ENCODE results near the gene DCP2.
"Not testable (repeated sequence)": the region's sequence is repeated elsewhere in the genome, so short reads cannot be mapped to it uniquely, and the experiment has no call there.

DCP2 gene

DNA sequence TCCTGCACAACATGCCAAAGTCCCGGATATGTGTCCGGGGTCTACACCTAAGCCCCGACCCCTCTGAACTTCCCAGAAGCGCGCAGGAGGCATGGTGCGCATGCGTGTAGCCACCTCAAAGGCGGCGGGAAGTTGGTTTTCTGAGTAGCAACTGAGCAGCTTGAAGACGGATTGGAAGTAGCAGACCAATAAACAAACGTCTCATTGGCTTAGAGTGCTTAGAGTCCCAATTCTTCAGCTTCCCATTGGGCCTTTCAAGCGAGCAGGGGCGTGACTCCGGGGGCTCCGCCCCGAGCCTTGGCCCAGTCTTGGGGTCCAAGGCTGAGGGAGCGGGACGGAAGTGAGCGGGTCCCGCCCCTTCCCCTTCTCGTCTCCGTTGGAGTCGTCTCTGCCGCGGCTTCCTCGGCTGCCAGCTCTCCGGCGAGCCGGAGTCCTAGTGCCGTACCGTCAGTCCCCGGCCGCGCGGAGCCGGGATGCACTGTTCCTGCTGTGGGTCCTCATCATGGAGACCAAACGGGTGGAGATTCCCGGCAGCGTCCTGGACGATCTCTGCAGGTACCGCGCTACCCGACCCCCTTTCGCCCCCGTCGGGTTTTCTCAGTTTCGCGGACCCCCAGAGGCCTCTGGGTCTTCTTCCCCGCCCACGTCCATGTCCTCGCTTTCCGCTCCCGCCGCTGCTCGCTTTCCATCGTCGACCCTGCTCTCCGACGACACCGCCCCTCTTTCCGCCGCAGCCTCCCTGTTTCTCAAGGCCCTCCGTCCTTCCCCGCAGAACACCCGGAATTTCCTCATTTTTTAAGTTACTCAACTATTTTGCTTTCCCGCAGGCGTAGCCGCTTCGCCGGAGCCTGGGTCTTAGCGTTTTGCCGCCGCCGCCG, at the start of gene DCP2:
Gene DCP2, plus strand, starts transcription at position 367 of the 878 bp plus-strand sequence. Its CDS starts 136 bp downstream, at position 503.
- peak; percentile 99 for DNase-seq (ENCODE audit: low read depth)

DNA sequence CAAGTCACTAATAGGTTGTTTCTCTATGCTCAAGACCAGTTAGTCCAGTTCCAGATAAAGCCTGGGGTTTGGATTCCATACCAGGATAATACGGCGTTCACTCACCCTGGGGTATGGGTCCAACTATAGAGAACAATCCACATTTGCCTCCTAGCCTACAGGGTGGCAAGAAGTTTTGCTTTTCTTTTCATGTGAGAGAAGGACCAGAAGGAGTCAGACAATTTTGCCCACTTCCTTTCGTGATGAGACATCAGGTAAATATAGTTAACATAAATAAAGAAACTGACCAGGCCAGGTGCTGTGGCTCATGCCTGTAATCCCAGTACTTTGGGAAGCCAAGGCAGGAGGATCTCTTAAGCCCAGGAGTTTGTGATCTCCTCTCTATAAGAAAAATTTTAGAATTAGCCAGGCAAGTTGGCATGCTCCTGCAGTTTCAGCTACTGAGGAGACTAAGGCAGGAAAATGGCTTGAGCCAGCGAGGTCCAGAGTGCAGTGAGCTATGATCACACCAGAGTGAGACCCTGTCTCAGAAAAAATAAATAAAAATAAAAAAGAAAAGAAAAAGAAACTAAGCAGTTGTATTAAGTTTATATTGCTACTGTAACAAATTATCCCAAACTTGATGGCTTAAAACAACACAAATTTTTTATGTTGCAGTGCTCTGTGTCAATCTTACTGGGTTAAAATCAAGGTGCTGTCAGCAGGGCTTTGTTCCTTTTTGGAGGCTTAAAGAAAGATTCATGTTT, 47.1 kb upstream of the DCP2 start:
- DNase-seq (ENCODE audit: low read depth): no peak

DNA sequence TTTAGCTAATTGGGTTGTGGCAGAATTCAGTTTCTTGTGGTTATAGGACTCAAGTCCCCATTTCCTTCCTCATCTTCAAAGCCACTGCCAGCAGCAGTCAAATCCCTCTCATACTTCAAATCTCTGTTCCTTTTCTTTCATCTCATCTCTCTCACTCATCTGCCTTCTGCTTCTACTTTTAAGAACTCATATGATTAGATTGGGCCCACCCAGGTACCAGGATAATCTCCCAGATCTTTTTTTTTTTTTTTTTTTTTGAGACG, 46.6 kb upstream of the DCP2 start:
- no peak for DNase-seq (ENCODE audit: low read depth)

DNA sequence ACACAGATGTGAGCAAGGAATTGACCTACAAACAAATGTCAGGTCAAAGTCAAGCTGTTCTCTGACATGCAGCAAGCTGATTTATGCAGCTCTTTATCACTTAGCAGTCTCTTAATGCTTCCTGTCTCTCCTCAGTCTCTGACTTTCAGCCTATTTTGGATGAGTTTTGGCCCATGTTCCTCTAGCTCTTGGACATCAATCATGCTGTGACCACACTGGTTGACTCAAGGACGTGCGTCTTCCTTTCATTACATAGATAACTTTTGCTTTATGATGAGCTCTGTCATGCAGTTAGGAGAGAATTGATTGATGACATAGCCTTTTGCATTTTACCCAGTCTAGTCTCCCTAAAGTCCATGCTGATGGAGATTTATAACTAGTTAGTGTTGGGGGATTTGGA, 45.1 kb upstream of the DCP2 start:
- no peak for DNase-seq (ENCODE audit: low read depth)

DNA sequence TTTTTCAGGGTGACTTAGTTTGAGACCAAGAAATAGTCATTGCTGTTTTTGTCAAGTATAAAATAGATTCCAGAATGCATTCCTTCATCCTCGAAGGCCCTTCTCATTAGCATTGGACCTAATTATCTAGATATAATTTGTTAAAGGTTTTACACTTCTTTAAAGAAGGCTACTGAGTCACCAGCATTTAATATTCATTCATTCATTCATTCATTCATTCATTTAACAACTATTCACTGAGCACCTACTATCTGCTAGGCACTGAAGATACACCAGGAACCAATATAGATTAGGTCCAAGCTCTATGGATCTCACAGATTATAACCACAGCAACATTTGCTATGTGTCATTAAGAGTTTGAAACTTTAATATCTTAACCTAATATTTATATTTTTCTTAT, 43.5 kb upstream of the DCP2 start:
- DNase-seq (ENCODE audit: low read depth): no peak

DNA sequence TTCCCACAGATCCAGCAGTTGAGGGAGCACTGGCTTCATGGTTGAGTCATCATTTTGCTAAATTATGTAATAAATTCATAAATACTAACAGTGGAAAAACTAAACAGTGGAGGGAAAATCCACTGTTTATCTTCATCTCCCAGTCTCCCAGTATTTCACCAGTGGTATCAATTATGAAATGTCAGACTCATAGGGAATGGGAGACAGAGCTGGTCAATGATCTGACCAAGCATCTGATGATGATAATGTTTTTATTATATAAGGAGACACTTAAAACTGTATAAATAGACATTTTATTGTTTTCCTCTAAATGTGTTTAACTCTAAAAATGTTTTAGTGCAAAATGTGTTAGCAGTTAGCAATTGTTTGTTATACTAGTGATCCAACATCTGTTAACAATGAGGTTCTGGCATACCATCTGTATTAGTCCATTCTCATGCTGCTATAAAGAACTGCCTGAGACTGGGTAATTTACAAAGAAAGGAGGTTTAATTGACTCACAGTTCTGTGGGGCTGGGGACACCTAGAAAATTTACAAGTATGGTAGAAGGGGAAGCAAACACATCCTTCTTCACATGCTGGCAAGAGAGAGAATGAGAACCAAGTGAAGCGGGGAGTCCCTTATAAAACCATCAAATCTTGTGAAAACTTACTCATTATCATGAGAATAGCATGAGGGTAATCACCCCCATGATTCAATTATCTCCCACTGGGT, 42.8 kb upstream of the DCP2 start:
- peak; percentile 71 for DNase-seq (ENCODE audit: low read depth)

DNA sequence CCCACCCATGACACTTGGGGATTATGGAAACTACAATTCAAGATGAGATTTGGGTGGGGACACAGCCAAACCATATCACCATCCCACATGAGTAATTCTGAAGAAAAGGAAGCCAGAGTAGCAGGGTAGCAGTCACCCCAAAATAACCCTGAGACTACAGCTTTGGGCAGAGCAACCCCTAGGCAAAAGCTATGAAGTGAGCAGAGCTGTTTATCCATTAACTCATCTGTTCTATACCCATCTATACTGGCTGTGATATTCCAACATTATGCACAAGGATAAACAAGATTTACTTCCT, 42.3 kb upstream of the DCP2 start:
- no peak for DNase-seq (ENCODE audit: low read depth)

DNA sequence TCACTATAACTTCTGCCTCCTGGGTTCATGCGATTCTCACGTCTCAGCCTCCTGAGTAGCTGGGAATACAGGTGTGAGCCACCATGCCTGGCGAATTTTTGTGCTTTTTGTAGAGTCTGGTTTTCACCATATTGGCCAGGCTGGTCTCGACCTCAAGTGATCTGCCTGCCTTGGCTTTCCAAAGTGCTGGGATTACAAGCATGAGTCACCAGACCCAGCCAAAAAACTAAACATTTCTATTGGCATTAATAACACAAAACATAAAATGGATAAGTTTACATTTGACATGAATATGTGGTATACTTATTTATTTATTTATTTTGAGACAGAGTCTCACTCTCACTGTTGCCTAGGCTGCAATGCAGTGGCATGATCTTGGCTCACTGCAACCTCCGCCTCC, 40.9 kb upstream of the DCP2 start:
- DNase-seq (ENCODE audit: low read depth): peak; percentile 56

DNA sequence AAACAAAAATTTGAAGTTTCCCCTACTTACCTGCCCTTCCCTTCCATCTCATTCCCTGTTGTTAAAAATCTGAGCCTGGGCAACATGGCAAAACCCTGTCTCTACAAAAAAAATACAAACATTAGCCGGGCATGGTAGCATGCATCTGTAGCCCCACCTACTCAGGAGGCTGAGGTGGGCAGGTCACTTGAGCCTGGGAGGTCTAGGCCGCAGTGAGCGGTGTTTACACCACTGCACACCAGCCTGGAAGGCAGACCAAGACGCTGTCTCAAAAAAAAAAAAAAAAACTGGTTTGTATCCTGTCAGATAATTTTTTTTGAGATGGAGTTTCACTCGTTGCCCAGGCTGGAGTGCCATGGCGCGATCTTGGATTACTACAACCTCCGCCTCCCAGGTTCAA, 38.3 kb upstream of the DCP2 start:
- no peak for DNase-seq (ENCODE audit: low read depth)

DNA sequence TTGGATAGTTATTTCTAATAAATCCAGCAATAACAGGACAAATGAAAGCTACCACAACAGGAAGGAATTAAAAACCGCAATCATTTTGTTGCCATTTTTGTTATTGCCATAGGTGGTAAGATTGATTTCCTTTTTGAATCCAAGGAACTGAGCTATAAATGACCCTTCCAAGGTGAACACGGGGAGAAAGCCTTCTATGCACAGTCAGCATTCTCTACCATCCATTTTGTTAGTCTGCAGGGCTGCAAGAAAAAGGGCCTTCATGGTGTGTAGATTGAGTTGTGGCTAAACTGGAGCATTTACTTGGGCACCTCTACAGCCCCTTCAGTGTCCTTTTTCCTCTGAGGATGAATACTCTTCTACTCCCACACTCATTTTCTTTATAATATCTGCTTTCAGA, 35.9 kb upstream of the DCP2 start:
- DNase-seq (ENCODE audit: low read depth): no peak

DNA sequence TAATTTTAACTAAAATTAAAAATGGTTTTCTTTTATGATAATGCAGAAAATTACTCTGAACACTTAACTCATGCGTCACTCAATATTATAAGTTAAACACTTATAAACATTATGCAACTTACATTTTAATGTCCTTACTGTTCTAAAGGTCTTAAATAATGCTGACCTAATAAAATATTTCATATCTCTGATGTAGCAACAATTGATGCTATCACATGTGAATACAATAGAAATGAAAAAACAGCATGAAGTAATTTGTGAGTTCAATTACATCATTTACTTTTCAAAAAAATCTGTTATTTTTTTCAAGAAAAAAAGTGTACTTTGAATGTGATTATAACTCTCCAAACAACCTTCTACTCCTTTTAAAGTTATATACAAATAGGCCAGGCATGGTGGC, 28.1 kb upstream of the DCP2 start:
- DNase-seq (ENCODE audit: low read depth): no peak

DNA sequence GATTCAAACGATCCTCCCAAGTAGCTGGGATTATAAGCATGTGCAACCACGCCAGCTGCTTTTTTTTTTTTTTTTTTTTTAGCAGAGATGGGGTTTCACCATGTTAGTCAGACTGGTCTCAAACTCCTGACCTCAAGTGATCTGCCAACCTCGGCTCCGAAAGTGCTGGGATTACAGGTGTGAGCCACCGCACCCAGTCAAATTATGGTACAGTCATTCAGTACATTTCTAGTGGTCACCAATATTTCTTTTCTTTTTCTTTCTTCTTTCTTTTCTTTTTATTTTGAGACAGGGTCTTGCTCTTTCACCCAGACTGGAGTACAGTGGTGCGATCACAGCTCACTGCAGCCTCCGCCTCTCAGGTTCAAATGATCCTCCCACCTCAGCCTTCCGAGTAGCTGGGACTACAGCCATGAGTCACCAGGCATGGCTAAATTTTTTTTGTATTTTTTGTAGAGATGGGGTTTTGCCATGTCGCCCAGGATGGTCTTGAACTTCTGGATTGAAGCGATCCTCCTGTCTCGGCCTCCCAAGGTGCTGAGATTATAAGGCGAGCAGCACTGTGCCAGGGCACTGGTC, 25.4 kb upstream of the DCP2 start:
- no peak for DNase-seq (ENCODE audit: low read depth)

DNA sequence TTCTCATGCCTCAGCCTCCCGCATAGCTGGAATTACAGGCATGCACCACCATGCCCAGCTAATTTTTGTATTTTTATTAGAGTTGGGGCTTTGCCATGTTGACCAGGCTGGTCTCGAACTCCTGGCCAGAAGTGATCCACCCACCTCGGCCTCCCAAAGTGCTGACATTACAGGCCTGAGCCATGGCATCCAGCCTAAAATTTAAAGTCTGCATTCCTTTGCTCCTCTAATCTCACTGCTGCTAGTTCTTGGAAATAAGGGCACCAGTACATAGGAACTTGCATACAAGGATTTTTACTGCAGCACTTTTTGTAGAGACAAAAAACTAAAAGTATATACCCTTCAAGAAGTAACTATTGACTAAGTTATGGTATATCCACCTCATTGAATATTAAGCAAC, 20.0 kb upstream of the DCP2 start:
- no peak for DNase-seq (ENCODE audit: low read depth)

DNA sequence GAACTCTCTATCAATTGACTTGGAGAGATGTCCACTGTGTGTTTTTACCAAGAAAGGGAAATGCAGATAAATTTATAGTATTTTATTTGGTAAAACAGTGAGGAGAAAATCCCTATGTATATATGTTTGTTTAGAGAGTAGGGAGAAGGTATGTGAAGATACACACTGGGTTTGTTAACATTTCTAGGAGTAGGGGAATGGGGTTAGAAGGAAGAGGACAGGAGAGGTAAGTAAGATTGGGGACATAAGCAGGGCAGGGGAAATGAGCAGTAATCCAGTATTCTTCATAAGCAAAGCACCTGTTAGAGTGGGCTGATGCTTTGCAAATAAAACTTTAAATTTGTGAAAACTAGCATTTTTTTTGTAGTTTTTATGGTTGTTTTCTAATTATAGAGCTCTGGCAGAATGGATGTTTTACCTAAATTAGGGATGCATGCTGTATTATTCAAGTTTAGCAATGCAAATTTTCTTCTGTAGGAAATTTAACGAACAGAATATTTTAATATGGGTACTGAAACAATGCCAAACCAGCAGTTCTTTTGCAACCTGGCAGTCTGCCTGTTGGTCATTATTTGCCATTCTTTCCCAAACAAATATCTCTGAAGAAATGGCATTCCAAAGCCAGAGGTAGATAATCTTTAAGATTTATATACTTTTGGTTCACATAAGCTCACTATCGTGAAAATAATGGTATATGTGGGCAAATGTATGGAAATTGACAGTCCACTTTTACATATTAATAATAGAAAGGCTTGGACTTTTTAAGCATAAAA, 19.4 kb upstream of the DCP2 start:
- DNase-seq (ENCODE audit: low read depth): peak; percentile 69

DNA sequence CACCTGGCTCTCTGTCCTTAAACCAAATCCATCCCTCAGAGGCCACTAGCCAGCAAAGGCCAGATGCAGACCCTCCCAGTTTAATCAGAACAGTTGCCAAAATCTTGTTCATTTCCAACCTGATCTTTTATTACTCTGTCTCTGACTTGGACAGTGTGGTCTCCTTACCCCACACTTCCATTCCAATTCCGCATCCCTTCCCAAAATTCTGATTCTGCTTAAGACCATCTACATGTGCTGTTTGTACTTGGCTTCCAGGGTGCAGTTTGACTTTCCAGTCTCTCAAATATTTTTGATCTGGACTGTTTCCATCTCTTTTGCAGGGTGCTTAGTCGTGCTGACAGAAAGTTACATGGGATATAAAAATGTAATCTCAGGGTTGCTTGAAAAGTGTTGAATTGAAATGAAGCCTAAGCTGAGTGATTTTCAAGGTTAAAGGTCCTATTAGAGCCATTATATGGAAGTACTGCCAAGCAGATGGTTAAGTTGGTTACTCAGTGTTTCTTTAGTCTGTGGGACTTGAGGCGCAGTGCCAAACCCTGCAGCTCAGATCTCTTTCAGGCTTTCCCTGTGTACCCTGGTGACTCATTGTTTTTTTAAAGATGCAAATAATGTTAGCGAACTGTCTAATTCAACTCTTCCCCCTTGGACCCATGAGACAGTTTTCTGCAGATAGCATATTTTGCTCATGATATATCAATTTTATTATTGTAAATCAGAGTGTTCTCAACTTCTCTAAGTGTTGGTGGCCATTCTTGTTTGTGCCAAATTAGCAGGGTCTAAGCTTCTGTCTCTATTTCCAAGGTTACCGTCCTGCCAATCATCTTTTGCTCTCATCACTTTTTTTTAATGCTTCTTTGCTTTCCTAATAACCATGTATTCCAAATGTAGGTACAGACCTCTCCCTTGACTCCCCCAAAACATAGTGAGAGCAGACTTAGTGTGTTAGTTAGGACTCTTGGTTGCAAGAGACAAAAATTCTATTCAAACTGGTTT, 18.2 kb upstream of the DCP2 start:
- DNase-seq (ENCODE audit: low read depth): peak; percentile 95

DNA sequence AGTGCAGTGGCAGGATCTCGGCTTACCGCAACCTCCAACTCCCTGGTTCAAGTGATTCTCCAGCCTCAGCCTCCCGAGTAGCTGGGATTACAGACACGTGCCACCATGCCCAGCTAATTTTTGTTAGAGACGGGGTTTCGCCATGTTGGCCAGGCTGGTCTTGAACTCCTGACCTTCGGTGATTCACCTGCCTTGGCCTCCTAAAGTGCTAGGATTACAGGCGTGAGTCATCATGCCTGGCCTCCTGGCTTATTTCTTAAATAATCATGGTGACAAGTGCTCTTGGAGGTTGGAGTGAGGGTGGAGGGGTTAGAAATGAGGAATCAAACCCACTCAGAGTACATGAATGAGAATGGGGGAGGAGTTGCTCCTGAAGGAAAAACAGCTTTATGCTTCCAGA, 16.7 kb upstream of the DCP2 start:
- peak; percentile 49 for DNase-seq (ENCODE audit: low read depth)

DNA sequence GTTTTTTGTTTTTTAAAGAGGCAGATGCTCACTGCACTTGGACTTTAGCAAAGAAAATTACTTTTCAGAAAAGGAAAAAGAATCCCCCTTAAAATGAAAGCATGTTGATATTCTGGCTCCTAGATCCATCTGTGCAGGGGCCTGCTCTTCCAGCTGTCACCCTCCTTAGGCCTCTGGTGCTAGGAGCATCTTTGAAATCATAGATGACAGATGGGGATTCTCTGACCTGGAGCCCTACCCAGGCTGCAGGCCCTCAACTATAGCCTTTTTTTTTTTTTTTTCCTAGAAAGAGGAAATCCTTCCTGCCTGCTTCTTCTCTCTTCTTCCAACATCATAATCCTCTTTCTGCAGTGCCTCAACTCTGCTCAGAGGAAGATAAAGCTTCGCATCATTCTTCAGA, 16.3 kb upstream of the DCP2 start:
- DNase-seq (ENCODE audit: low read depth): no peak

DNA sequence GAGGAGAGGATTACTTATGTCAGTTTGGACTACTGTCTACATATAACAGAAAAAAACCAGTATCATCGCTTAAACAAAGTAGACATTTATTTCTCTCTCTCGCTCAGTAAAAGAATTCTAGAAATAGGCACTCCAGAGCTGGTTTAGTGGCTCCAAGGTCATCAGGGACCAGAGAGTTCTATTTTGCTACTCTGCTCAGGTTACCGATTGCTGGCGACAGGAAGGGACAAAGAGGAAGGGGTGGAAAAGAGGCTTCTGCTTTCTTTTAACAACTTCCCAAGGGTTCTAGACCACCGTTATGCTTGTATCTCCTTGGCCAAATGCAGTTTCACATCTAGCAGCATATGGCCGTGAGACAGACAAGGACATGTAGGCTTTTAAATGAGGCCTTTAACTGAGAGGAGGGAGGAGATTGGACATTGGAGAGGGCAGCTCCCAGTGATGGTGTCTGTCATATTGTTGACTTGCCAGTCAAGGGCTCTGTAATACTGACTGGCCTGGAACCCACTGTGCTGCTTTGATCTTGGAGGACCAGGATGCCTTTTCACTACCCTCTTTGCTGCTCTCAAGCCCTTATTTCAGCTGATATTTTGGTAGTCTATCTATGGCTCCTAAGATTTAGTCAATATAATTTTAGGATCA, 15.6 kb upstream of the DCP2 start:
- no peak for DNase-seq (ENCODE audit: low read depth)

DNA sequence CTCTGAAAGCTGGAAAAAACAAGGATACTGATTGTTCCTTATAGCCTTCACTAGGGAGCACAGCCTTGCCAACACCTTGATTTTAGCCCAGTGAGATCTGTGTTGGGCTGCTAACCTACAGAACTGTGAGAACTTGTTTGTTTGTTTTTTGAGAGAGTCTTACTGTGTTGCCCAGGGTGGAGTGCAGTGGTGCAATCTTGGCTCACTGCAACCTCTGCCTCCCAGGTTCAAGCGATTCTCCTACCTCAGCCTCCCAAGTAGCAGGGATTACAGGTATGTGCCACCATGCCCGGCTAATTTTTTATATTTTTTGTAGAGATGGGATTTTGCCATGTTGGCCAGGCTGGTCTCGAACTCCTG, 13.2 kb upstream of the DCP2 start:
- not testable (repeated sequence) for DNase-seq (ENCODE audit: low read depth)

DNA sequence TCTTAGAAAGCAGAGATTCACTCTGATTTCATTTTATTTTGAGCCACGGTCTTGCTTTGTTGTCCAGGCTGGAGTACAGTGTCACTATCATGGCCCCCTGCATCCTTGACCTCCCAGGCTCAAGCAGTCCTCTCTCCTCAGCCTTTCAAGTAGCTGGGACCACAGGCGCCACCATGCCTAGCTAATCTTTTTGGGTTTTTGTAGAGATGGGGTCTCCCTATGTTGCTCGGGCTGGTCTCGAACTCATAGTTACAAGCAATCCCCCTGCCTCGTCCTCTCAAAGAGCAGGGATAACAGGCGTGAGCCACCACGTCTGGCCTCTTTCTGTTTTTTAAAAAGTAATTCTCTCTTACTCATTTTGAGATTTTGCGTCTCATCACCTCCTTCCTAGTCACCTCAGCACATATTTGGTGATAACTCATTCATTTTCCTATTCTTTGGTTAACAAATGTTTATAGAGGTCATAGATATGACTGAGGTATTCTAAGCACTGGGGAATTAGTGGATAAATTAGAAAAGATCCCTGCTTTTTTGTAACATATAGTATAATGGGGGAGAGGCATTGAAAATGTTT, 10.8 kb upstream of the DCP2 start:
- no peak for DNase-seq (ENCODE audit: low read depth)
